ENCODE data around the gene KIF25. TPM values are rescaled to one million over a fixed set of nuclear protein-coding genes. Genes with fewer than 3 reads are reported as not detected.

The KIF25 gene
- total RNA-seq, 1 experiment from 2014 or later: 0.28 TPM

GRCh38 chr6:168073937-168074730 is 76.7 kb downstream of the KIF25 start (continued):
- no peak for TF ChIP-seq ZBTB21 (CRISPR knock-in tag; IDR thresholded peaks at IDR 0.05; ENCODE audit: borderline replicate concordance)
- TF ChIP-seq JAZF1 (CRISPR knock-in tag; IDR thresholded peaks at IDR 0.05): no peak
- TF ChIP-seq NR1H2 (CRISPR knock-in tag; IDR thresholded peaks at IDR 0.05): no peak
- no peak for TF ChIP-seq ARID4B (CRISPR knock-in tag; IDR thresholded peaks at IDR 0.05; ENCODE audit: borderline replicate concordance)
- TF ChIP-seq ZNF532 (CRISPR knock-in tag; IDR thresholded peaks at IDR 0.05; ENCODE audit: borderline replicate concordance): no peak
- no peak for TF ChIP-seq SMAD4 (CRISPR knock-in tag; IDR thresholded peaks at IDR 0.05)
- no peak for TF ChIP-seq PRDM15 (CRISPR knock-in tag; IDR thresholded peaks at IDR 0.05)

- Mint-ChIP-seq H3K4me1 (peaks cover 6% of the 10 kb centered on the region), H3K27me3 (ENCODE audit: low read depth) (no peaks in the 10 kb centered on the region), H3K36me3 (no peaks in the 10 kb centered on the region), H3K4me3 (no peak overlapping the region), H3K9me3 (no peaks in the 10 kb centered on the region), H3K27ac (no peak overlapping the region)
- TF ChIP-seq USF1 (CRISPR knock-in tag; IDR thresholded peaks at IDR 0.05) (no peak), ZNF532 (CRISPR knock-in tag; IDR thresholded peaks at IDR 0.05; ENCODE audit: borderline replicate concordance) (no peak), SMAD3 (CRISPR knock-in tag; IDR thresholded peaks at IDR 0.05; ENCODE audit: borderline replicate concordance) (no peak), ZMAT4 (CRISPR knock-in tag; IDR thresholded peaks at IDR 0.05) (no peak), NR1H2 (CRISPR knock-in tag; IDR thresholded peaks at IDR 0.05) (no peak), JUN (CRISPR knock-in tag; IDR thresholded peaks at IDR 0.05) (no peak), ZSCAN18 (CRISPR knock-in tag; IDR thresholded peaks at IDR 0.05) (no peak), TEAD4 (CRISPR knock-in tag; IDR thresholded peaks at IDR 0.05) (no peak), ZNF138 (CRISPR knock-in tag; conservative IDR thresholded peaks at IDR 0.05) (no peak)
- CTCF ChIA-PET: interaction anchor here (1.8 kb wide), 1 partner anchor 58 kb away, joined by 4 read pairs; no protein-coding TSS in a partner anchor
- POLR2A ChIA-PET: no interaction called here
- DNase-seq (ENCODE audit: low spot score): no peak
- no peak for ATAC-seq
These were observed 77.7 kb downstream of the KIF25 start for GRCh38 chr6:168075216-168075615.

All from WTC11 (cell line).